Pancreas (tissue), 10 donors: ENCODE measurements around the gene ADGRA1. TPM values are rescaled to one million over a fixed set of nuclear protein-coding genes. Genes with fewer than 3 reads are reported as not detected.

Source experiments
- ATAC-seq, 4 donors: fragments of 200-7000 bp; cut with Tn5 transposase; one replicate each; pipeline versions ENCODE4 v1.8.0 to v1.9.1; 2020; ENCODE audit warnings: mild to moderate bottlenecking in 4 of 4, moderate library complexity in 4 of 4
- DNase-seq, 6 donors: peaks; one replicate each; pipeline ENCODE4 v3.0.0-alpha.2; 2020
- FAIRE-seq: peaks from 2 replicates; lab custom pipeline; 2012; peaks lifted over from hg19 to GRCh38; lab: Jason Lieb, UNC
- H3K27ac ChIP-seq, 4 donors: fragments of 200-600 bp; sonication (generic); 1 replicate in 3 of 4; 2 replicates in 1 of 4; pipeline versions ENCODE4 v1.5.0 to v1.8.0; 2020
- H3K27me3 ChIP-seq, 4 donors: fragments of 200-600 bp; one replicate each; pipeline ENCODE4 v1.8.0; 2021
- H3K36me3 ChIP-seq, 3 donors: fragments of 200-600 bp; sonication (generic) in 1 of 3; one replicate each; pipeline versions ENCODE4 v1.5.0 to v1.8.0; 2020 to 2021
- H3K4me1 ChIP-seq, 3 donors: fragments of 200-600 bp; one replicate each; pipeline ENCODE4 v1.8.0; 2021
- H3K4me3 ChIP-seq, 4 donors: fragments of 200-600 bp; sonication (generic) in 2 of 4; one replicate each; pipeline versions ENCODE4 v1.5.0 to v1.8.0; 2020 to 2021
- H3K9me3 ChIP-seq, 4 donors: fragments of 200-600 bp; one replicate each; pipeline ENCODE4 v1.8.0; 2021
- WGBS, 2 donors: extraction: QIAGEN DNeasy Blood & Tissue Kit; methylation state at CpG; one replicate each; pipeline ENCODE4 v1.1.7; 2013; 5-methylcytosine and 5-hydroxymethylcytosine counted together
- intact Hi-C, 3 donors: fragments of 100-400 bp; cut with DNase I; formaldehyde crosslinking; loops; one replicate each; pipeline versions ENCODE4 v1.11.1 to v1.14.2; 2022
- polyA plus RNA-seq, 2 donors: library from polyadenylated mRNA; stranded (reverse); fragments of 200-250 nt; gene quantifications; one replicate each; pipeline ENCODE4 v1.2.3, GENCODE V29; 2013
- total RNA-seq, 6 donors: library from RNA; stranded (reverse); fragmentation: NEBNext Ultra II Directional in 4 of 6; extraction: Animal tissue kit (Norgen Biotek cat#: 25700) in 4 of 6; gene quantifications; one replicate each; pipeline versions ENCODE4 v1.2.1 to v1.2.4, GENCODE V29; 2021 to 2023
- TF ChIP-seq, protein P1 (sequence below), 4 donors: fragments of 200-600 bp; sonication (generic) in 3 of 4; IDR thresholded peaks; one replicate each; pipeline versions ENCODE4 v1.5.0 to v1.8.0; 2021; ENCODE audit warnings: antibody characterized with exemption in 4 of 4
- donor health status: healthy with polysubstance abuse.
- donor health status: DM: no; HTN: no; CAD: no; lungs with moderate emphysema.
- donor health status: DM: no; HTN: no; CAD: no.
- donor health status: control.
- donor health status: control.
- donor health status: Bipolar disorder and iron deficiency.
- donor health status: DM: yes; HTN: yes; CAD: no.
- donor health status: DM: no; HTN: no; CAD: no.
- donor health status: DM: no; HTN: no; CAD: no.
- donor health status: DM: yes; HTN: yes; CAD: no.

Gene ADGRA1
- total and polyA plus RNA-seq, 8 donors = 0.03 to 0.85 (median 0.12) TPM; not detected in 1

DNA sequence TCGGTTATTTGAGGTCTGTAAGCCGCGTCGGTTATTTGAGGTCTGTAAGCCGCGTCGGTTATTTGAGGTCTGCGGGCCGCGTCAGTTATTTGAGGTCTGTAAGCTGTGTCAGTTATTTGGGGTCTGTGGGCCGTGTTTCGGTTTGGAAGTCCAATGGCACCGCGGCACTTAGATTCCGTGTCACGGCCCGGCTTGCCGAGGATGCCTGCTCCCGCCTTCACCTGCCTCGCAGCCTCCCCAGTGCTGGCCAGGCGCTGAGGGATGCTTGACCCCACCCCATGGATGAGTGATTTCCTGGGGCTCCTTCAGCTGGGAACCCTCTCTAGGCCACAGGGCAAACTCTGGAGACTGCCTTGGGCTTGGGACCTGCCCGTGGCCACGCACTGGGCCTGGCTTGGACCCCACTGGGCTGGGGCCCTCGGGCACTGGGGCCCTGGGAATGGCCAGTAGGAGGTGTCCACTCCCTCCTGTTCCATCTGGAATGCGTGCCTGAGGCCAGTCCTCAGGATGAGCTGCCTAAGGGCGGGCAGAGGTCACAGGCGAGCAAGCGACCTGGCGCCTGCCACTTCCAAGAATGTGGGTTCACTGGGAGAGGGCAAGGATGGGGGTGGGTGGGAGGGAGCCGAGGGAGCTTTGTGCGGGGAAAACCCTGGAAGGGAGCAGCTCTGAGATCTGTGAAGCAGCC, 25.6 kb downstream of the ADGRA1 start:
- H3K9me3 ChIP-seq = no peaks in the 10 kb centered on the region
- TF ChIP-seq, protein P1, sequence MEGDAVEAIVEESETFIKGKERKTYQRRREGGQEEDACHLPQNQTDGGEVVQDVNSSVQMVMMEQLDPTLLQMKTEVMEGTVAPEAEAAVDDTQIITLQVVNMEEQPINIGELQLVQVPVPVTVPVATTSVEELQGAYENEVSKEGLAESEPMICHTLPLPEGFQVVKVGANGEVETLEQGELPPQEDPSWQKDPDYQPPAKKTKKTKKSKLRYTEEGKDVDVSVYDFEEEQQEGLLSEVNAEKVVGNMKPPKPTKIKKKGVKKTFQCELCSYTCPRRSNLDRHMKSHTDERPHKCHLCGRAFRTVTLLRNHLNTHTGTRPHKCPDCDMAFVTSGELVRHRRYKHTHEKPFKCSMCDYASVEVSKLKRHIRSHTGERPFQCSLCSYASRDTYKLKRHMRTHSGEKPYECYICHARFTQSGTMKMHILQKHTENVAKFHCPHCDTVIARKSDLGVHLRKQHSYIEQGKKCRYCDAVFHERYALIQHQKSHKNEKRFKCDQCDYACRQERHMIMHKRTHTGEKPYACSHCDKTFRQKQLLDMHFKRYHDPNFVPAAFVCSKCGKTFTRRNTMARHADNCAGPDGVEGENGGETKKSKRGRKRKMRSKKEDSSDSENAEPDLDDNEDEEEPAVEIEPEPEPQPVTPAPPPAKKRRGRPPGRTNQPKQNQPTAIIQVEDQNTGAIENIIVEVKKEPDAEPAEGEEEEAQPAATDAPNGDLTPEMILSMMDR (IDR thresholded peaks at IDR 0.05) = no peak
- no peaks in the 10 kb centered on the region for H3K36me3 ChIP-seq
- no peaks in the 10 kb centered on the region for H3K4me1 ChIP-seq
- 85 to 88% methylated on average over 31 of the region's 31 CpGs for WGBS, 2 donors
- no peak for FAIRE-seq
- H3K27ac ChIP-seq = no peak overlapping the region
- no peak for ATAC-seq
- intact Hi-C loops = no loop called here
- H3K27me3 ChIP-seq = no peaks in the 10 kb centered on the region
- H3K4me3 ChIP-seq = no peak overlapping the region
- DNase-seq = peak in 1 of 6 donors; percentile 48

DNA sequence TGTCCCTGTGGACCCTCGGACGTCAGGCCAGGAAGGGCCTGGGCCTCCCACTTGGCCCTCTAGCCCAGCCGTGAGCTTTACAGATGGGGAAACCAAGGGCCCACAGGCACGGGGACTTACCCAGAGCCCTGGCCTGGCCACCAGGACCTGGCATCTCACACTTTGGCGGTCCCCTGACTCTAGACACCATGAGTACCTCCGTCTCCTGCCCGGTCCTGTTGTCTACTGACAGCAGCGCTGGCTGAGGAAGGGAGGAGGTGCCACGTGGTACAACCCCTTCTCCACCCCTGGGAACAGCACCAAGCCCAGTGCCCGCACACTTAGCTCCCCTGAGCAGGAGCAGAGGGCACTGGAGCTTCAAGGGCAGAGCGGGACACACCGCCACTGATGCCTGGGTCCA, 26.1 kb downstream of the ADGRA1 start:
- Histone ChIP-seq H3K9me3 (no peaks in the 10 kb centered on the region), H3K27me3 (no peaks in the 10 kb centered on the region), H3K4me1 (no peaks in the 10 kb centered on the region), H3K4me3 (no peak overlapping the region), H3K27ac (no peak overlapping the region), H3K36me3 (no peaks in the 10 kb centered on the region)
- DNase-seq (peak in 1 of 6 donors; percentile 48), FAIRE-seq (no peak), ATAC-seq (no peak)
- WGBS, 2 donors = 69 to 78% methylated on average over 12 of the region's 12 CpGs
- intact Hi-C loops = no loop called here
- TF ChIP-seq, protein P1 (IDR thresholded peaks at IDR 0.05) = no peak

DNA sequence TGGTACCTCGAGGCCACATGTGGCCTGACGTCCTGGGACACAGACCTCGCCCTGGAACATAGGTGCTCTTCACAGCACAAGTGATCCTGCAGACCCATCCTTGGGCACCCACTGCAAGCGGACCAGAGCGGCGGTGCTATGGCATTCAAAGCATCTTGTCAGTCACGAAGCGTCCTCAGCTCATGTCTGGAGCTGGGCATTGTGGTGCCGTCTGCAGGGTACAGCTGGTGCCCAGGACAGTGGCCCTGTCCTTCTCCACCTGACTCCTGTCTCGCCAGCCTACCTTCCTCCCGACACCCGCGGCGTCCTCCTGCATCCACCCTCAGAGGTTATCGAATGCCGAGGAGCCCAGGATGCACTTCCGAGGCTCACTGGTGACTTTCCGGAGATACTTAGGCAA, 26.5 kb downstream of the ADGRA1 start:
- Histone ChIP-seq H3K4me3 (no peak overlapping the region), H3K36me3 (no peaks in the 10 kb centered on the region), H3K27me3 (no peaks in the 10 kb centered on the region), H3K9me3 (no peaks in the 10 kb centered on the region), H3K27ac (no peak overlapping the region), H3K4me1 (no peaks in the 10 kb centered on the region)
- DNase-seq = peak in 1 of 6 donors; percentile 30
- WGBS, 2 donors = 70 to 80% methylated on average over 18 of the region's 18 CpGs
- intact Hi-C loops = no loop called here
- no peak for FAIRE-seq
- TF ChIP-seq, protein P1 (IDR thresholded peaks at IDR 0.05) = no peak
- no peak for ATAC-seq

DNA sequence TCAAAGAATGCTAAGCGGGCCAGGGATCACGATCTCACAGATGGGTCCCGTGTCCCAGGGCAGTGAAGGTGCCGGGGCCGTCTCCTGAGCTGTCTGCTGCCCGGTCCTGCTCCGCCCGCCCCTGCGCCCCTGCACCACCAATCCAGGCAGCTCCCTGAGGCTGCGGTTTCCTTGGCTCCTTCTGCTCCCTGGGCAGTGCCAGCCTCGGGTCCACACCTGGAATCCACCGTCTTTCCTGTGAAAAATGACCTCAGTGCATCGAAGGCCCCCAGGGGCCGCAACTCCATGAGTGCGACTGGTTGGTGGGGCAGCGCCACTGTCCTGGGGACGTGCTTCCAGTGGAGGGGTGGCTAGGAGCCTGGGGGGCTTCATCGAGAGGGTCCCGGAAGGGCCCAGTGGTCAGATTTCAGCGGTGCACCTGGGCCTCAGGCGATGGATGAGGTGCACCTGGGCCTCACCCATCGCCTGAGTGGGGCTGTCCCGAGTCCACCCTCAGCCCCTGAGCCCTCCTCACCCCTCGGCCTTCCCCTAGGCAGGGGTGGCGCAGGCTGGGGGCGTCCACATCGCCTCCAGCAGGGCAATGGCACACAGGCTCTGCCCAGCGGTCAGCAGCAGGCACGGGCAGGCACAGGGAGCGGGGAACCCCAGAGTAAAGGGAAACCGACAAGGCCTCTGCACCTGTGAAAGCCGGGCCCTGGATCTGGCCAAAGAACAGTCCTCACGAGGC, 27.2 kb downstream of the ADGRA1 start:
- Histone ChIP-seq H3K4me3 (no peak overlapping the region), H3K27ac (no peak overlapping the region), H3K9me3 (no peaks in the 10 kb centered on the region), H3K4me1 (no peaks in the 10 kb centered on the region), H3K27me3 (no peaks in the 10 kb centered on the region), H3K36me3 (no peaks in the 10 kb centered on the region)
- intact Hi-C loops = no loop called here
- FAIRE-seq (no peak), ATAC-seq (no peak), DNase-seq (peak in 1 of 6 donors; percentile 34)
- 59 to 71% methylated on average over 31 to 33 of the region's 33 CpGs for whole genome bisulfite sequencing, 2 donors
- TF ChIP-seq, protein P1 (IDR thresholded peaks at IDR 0.05) = no peak

DNA sequence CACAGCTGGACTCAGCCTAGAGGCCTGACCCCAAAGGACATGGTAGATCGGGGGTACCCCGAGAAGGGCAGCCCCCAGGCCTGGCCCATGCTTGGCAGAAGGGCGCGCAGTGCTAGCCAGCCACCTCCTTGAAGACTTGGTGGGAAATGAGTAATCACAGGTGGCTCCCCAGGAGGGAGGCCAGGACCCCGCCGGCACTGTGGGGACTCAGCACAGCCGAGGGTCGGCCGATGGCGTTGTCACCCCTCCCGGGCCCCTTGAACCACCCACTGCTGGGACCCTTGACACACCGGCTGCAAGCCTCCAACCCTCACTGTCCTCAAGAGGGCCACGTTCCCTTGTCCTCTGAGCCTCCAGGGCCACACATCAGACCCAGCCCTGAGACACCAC, 27.7 kb downstream of the ADGRA1 start:
- DNase-seq = peak in 1 of 6 donors; percentile 57
- ATAC-seq = no peak
- no peak for FAIRE-seq

More for the DNA sequence above, 27.7 kb downstream of the ADGRA1 start:
- Histone ChIP-seq H3K9me3 (no peaks in the 10 kb centered on the region), H3K27ac (no peak overlapping the region), H3K4me1 (no peaks in the 10 kb centered on the region), H3K27me3 (no peaks in the 10 kb centered on the region), H3K36me3 (no peaks in the 10 kb centered on the region), H3K4me3 (no peak overlapping the region)
- WGBS, 2 donors = 45 to 57% methylated on average over 12 to 13 of the region's 13 CpGs
- intact Hi-C loops = no loop called here
- TF ChIP-seq, protein P1 (IDR thresholded peaks at IDR 0.05) = no peak
